ENCODE results near the gene TSC22D3. TPM values are rescaled to one million over a fixed set of nuclear protein-coding genes. Genes with fewer than 3 reads are reported as not detected.
A peak's percentile ranks its signal among the peaks of the same experiment; 100 is the strongest.

Gene TSC22D3
- total and polyA plus RNA-seq, 3 experiments from 2014 or later: 45.0 to 790 (median 47.3) TPM

GRCh38 chrX:107707866-107708265 is 67.7 kb downstream of the TSC22D3 start:
- Mint-ChIP-seq H3K27ac (peak overlapping the region in 2 of 8 donors; percentile 5 to 42), H3K27me3 (peaks cover 0 to 15% of the 10 kb centered on the region in 2 donors), H3K4me3 (no peak overlapping the region), H3K9me3 (peaks cover 0 to 2% (median 0%) of the 10 kb centered on the region in 5 donors), H3K4me1 (peaks cover 35 to 52% (median 46%) of the 10 kb centered on the region in 3 donors), H3K36me3 (peaks cover 0 to 4% (median 3%) of the 10 kb centered on the region in 3 donors)
- no peaks in the 10 kb centered on the region for H3K36me3 ChIP-seq (ENCODE audit: insufficient read depth, low read length)
- H3K27me3 ChIP-seq (ENCODE audit: insufficient read depth, low read length, poor library complexity, severe bottlenecking): no peaks in the 10 kb centered on the region
- ChIA-PET POLR2A (no interaction called here), CTCF (interaction anchor here (16.7 kb wide), 1 partner anchor 32 kb away, joined by 300 read pairs; no protein-coding TSS in a partner anchor)
- H3K27ac ChIP-seq (ENCODE audit: low read depth, low read length): no peak overlapping the region
- DNase-seq: no peak
- no peak overlapping the region for H3K4me3 ChIP-seq (ENCODE audit: low read length)
- no peaks in the 10 kb centered on the region for H3K9me3 ChIP-seq (ENCODE audit: low read length)
- H3K4me1 ChIP-seq (ENCODE audit: insufficient read depth, low read length): peaks cover 28% of the 10 kb centered on the region

- H3K27me3 ChIP-seq (ENCODE audit: insufficient read depth, low read length, poor library complexity, severe bottlenecking): no peaks in the 10 kb centered on the region
- peaks cover 0 to 2% (median 0%) of the 10 kb centered on the region in 5 donors for H3K9me3 Mint-ChIP-seq
- ChIA-PET POLR2A (interaction anchor here (0.7 kb wide), 1 partner anchor 33 kb away, joined by 6 read pairs; no protein-coding TSS in a partner anchor), CTCF (interaction anchor here (16.7 kb wide), 1 partner anchor 30 kb away, joined by 300 read pairs; no protein-coding TSS in a partner anchor)
- H3K36me3 Mint-ChIP-seq: peaks cover 0 to 3% (median 0%) of the 10 kb centered on the region in 3 donors
- peak overlapping the region in 4 of 8 donors; percentile 2 to 77 (median 36) for H3K27ac Mint-ChIP-seq
- peaks cover 12% of the 10 kb centered on the region for H3K4me1 ChIP-seq (ENCODE audit: insufficient read depth, low read length)
- H3K4me3 Mint-ChIP-seq: no peak overlapping the region
- no peak overlapping the region for H3K4me3 ChIP-seq (ENCODE audit: low read length)
- peaks cover 25 to 43% (median 37%) of the 10 kb centered on the region in 3 donors for H3K4me1 Mint-ChIP-seq
- no peak overlapping the region for H3K27ac ChIP-seq (ENCODE audit: low read depth, low read length)
- no peak for DNase-seq
- no peaks in the 10 kb centered on the region for H3K36me3 ChIP-seq (ENCODE audit: insufficient read depth, low read length)
- no peaks in the 10 kb centered on the region for H3K9me3 ChIP-seq (ENCODE audit: low read length)
- peaks cover 0 to 9% of the 10 kb centered on the region in 2 donors for H3K27me3 Mint-ChIP-seq
These were observed 69.3 kb downstream of the TSC22D3 start for GRCh38 chrX:107706309-107706708.

GRCh38 chrX:107704587-107704986 is 71.0 kb downstream of the TSC22D3 start:
- H3K9me3 Mint-ChIP-seq: no peaks in the 10 kb centered on the region
- H3K36me3 Mint-ChIP-seq: peaks cover 0 to 3% (median 0%) of the 10 kb centered on the region in 3 donors
- ChIA-PET CTCF (interaction anchor here (0.9 kb wide), 1 partner anchor 27 kb away, joined by 3 read pairs; no protein-coding TSS in a partner anchor), POLR2A (no interaction called here)
- H3K4me3 Mint-ChIP-seq: no peak overlapping the region
- H3K36me3 ChIP-seq (ENCODE audit: insufficient read depth, low read length): no peaks in the 10 kb centered on the region
- H3K27me3 Mint-ChIP-seq: peaks cover 0 to 13% of the 10 kb centered on the region in 2 donors
- H3K4me1 Mint-ChIP-seq: peaks cover 21 to 40% (median 34%) of the 10 kb centered on the region in 3 donors
- no peak overlapping the region for H3K4me3 ChIP-seq (ENCODE audit: low read length)
- H3K27me3 ChIP-seq (ENCODE audit: insufficient read depth, low read length, poor library complexity, severe bottlenecking): no peaks in the 10 kb centered on the region
- H3K4me1 ChIP-seq (ENCODE audit: insufficient read depth, low read length): peaks cover 6% of the 10 kb centered on the region
- H3K9me3 ChIP-seq (ENCODE audit: low read length): no peaks in the 10 kb centered on the region
- H3K27ac ChIP-seq (ENCODE audit: low read depth, low read length): no peak overlapping the region
- DNase-seq: no peak
- peak overlapping the region in 4 of 8 donors; percentile 12 to 62 (median 42) for H3K27ac Mint-ChIP-seq

- no peak overlapping the region for H3K4me3 ChIP-seq (ENCODE audit: low read length)
- POLR2A ChIA-PET: no interaction called here
These were observed 71.4 kb downstream of the TSC22D3 start for GRCh38 chrX:107704181-107704580.

GRCh38 chrX:107701493-107702121 is 74.0 kb downstream of the TSC22D3 start:
- no peak for DNase-seq
- Mint-ChIP-seq H3K36me3 (peaks cover 0 to 1% (median 0%) of the 10 kb centered on the region in 3 donors), H3K4me1 (peaks cover 16 to 30% (median 28%) of the 10 kb centered on the region in 3 donors), H3K9me3 (peaks cover 0 to 2% (median 0%) of the 10 kb centered on the region in 5 donors), H3K4me3 (no peak overlapping the region), H3K27ac (peak overlapping the region in 2 of 8 donors; percentile 19 to 72), H3K27me3 (peaks cover 0 to 16% of the 10 kb centered on the region in 2 donors)
- CTCF ChIA-PET: no interaction called here
- Histone ChIP-seq H3K4me3 (ENCODE audit: low read length) (no peak overlapping the region), H3K4me1 (ENCODE audit: insufficient read depth, low read length) (peaks cover 6% of the 10 kb centered on the region), H3K36me3 (ENCODE audit: insufficient read depth, low read length) (no peaks in the 10 kb centered on the region), H3K27me3 (ENCODE audit: insufficient read depth, low read length, poor library complexity, severe bottlenecking) (no peaks in the 10 kb centered on the region), H3K27ac (ENCODE audit: low read depth, low read length) (no peak overlapping the region), H3K9me3 (ENCODE audit: low read length) (no peaks in the 10 kb centered on the region)
- POLR2A ChIA-PET: interaction anchor here (0.8 kb wide), 1 partner anchor 23 kb away, joined by 3 read pairs; no protein-coding TSS in a partner anchor

More at GRCh38 chrX:107704181-107704580, 71.4 kb downstream of the TSC22D3 start:
- Mint-ChIP-seq H3K27me3 (peaks cover 0 to 14% of the 10 kb centered on the region in 2 donors), H3K4me1 (peaks cover 20 to 40% (median 34%) of the 10 kb centered on the region in 3 donors), H3K9me3 (no peaks in the 10 kb centered on the region), H3K27ac (peak overlapping the region in 4 of 8 donors; percentile 23 to 76 (median 62)), H3K4me3 (no peak overlapping the region), H3K36me3 (peaks cover 0 to 3% (median 0%) of the 10 kb centered on the region in 3 donors)
- H3K9me3 ChIP-seq (ENCODE audit: low read length): no peaks in the 10 kb centered on the region
- H3K4me1 ChIP-seq (ENCODE audit: insufficient read depth, low read length): peaks cover 6% of the 10 kb centered on the region
- CTCF ChIA-PET: interaction anchor here (0.9 kb wide), 1 partner anchor 27 kb away, joined by 3 read pairs; no protein-coding TSS in a partner anchor
- no peak for DNase-seq
- H3K27me3 ChIP-seq (ENCODE audit: insufficient read depth, low read length, poor library complexity, severe bottlenecking): no peaks in the 10 kb centered on the region
- H3K36me3 ChIP-seq (ENCODE audit: insufficient read depth, low read length): no peaks in the 10 kb centered on the region
- no peak overlapping the region for H3K27ac ChIP-seq (ENCODE audit: low read depth, low read length)

GRCh38 chrX:107700790-107701189 is 74.8 kb downstream of the TSC22D3 start:
- DNase-seq: no peak
- Mint-ChIP-seq H3K36me3 (peaks cover 0 to 1% (median 0%) of the 10 kb centered on the region in 3 donors), H3K9me3 (peaks cover 0 to 2% (median 0%) of the 10 kb centered on the region in 5 donors), H3K27ac (peak overlapping the region in 1 of 8 donors; percentile 61), H3K27me3 (peaks cover 0 to 21% of the 10 kb centered on the region in 2 donors), H3K4me3 (no peak overlapping the region), H3K4me1 (peaks cover 16 to 24% (median 23%) of the 10 kb centered on the region in 3 donors)
- Histone ChIP-seq H3K9me3 (ENCODE audit: low read length) (no peaks in the 10 kb centered on the region), H3K36me3 (ENCODE audit: insufficient read depth, low read length) (no peaks in the 10 kb centered on the region), H3K27me3 (ENCODE audit: insufficient read depth, low read length, poor library complexity, severe bottlenecking) (no peaks in the 10 kb centered on the region), H3K4me3 (ENCODE audit: low read length) (no peak overlapping the region), H3K27ac (ENCODE audit: low read depth, low read length) (no peak overlapping the region), H3K4me1 (ENCODE audit: insufficient read depth, low read length) (peaks cover 6% of the 10 kb centered on the region)
- CTCF ChIA-PET: no interaction called here
- POLR2A ChIA-PET: no interaction called here

- Mint-ChIP-seq H3K36me3 (peaks cover 0 to 1% (median 0%) of the 10 kb centered on the region in 3 donors), H3K4me3 (no peak overlapping the region), H3K27me3 (peaks cover 0 to 22% of the 10 kb centered on the region in 2 donors), H3K9me3 (peaks cover 0 to 2% (median 0%) of the 10 kb centered on the region in 5 donors), H3K27ac (peak overlapping the region in 2 of 8 donors; percentile 3 to 61), H3K4me1 (peaks cover 16 to 24% (median 23%) of the 10 kb centered on the region in 3 donors)
- ChIA-PET CTCF (no interaction called here), POLR2A (no interaction called here)
- Histone ChIP-seq H3K4me3 (ENCODE audit: low read length) (no peak overlapping the region), H3K27ac (ENCODE audit: low read depth, low read length) (no peak overlapping the region), H3K27me3 (ENCODE audit: insufficient read depth, low read length, poor library complexity, severe bottlenecking) (no peaks in the 10 kb centered on the region), H3K4me1 (ENCODE audit: insufficient read depth, low read length) (peaks cover 6% of the 10 kb centered on the region), H3K9me3 (ENCODE audit: low read length) (no peaks in the 10 kb centered on the region), H3K36me3 (ENCODE audit: insufficient read depth, low read length) (no peaks in the 10 kb centered on the region)
- no peak for DNase-seq
These were observed 75.2 kb downstream of the TSC22D3 start for GRCh38 chrX:107700317-107700774.

- Mint-ChIP-seq H3K27me3 (peaks cover 0 to 22% of the 10 kb centered on the region in 2 donors), H3K4me3 (no peak overlapping the region), H3K9me3 (peaks cover 0 to 2% (median 0%) of the 10 kb centered on the region in 5 donors), H3K27ac (peak overlapping the region in 1 of 8 donors; percentile 49), H3K4me1 (peaks cover 16 to 24% (median 23%) of the 10 kb centered on the region in 3 donors), H3K36me3 (peaks cover 0 to 1% (median 0%) of the 10 kb centered on the region in 3 donors)
- no peak overlapping the region for H3K27ac ChIP-seq (ENCODE audit: low read depth, low read length)
- peaks cover 6% of the 10 kb centered on the region for H3K4me1 ChIP-seq (ENCODE audit: insufficient read depth, low read length)
- no peak for DNase-seq
- no peaks in the 10 kb centered on the region for H3K36me3 ChIP-seq (ENCODE audit: insufficient read depth, low read length)
- ChIA-PET POLR2A (no interaction called here), CTCF (no interaction called here)
- H3K27me3 ChIP-seq (ENCODE audit: insufficient read depth, low read length, poor library complexity, severe bottlenecking): no peaks in the 10 kb centered on the region
- no peaks in the 10 kb centered on the region for H3K9me3 ChIP-seq (ENCODE audit: low read length)
- no peak overlapping the region for H3K4me3 ChIP-seq (ENCODE audit: low read length)
These were observed 76.0 kb downstream of the TSC22D3 start for GRCh38 chrX:107699616-107700015.

Data from CD8-positive, alpha-beta memory T cell (primary cell).